Measurements from ENCODE around the gene APMAP. TPM values are rescaled to one million over a fixed set of nuclear protein-coding genes. Genes with fewer than 3 reads are reported as not detected.

Gene APMAP
- total RNA-seq, 1 experiment from 2014 or later: 82.7 TPM

DNA sequence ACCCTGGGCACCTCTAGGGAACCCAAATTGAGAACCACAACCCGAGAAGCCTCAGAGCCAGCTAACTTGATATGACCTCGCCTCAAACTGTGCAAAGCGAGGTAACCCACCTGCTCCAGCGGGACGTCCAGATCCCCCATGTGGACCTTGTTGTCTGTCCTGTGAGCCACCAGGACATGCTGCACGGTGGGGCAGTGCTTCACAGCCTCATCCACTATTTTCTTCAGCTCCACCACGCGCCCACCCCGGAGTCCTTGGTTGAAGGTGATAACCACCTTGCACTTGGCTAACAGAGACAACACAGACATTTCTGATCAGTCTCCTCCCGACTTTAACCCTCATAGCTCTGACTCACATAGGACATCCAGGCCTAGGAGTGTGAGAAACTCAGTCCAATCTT, 30.8 kb upstream of the APMAP start:
- no peaks in the 10 kb centered on the region for H3K9me3 ChIP-seq (ENCODE audit: control insufficient read depth in 1 of 2, insufficient read depth in 1 of 2, low read depth in 1 of 2, low read length in 2 of 2)
- H4K20me1 ChIP-seq (ENCODE audit: insufficient read depth): no peaks in the 10 kb centered on the region
- RAD21 ChIA-PET (ENCODE audit: low non-redundant PET in 1 of 2, low total read pairs in 2 of 2, uncharacterized antibody in 2 of 2, unreplicated experiment in 2 of 2): no interaction called here
- peaks cover 0 to 4% of the 10 kb centered on the region in 2 experiments; a peak in 2 of 4 replicates for H3K4me1 ChIP-seq (ENCODE audit: control insufficient read depth in 1 of 2, insufficient read depth in 2 of 2, low read length in 2 of 2)
- H3K27ac ChIP-seq (ENCODE audit: low read depth, low read length): no peak overlapping the region
- POLR2A ChIA-PET: no interaction called here
- intact Hi-C loops (cut with micrococcal nuclease): no loop called here
- CTCF ChIA-PET: no interaction called here
- no peak for TF ChIP-seq CBX3 (IDR thresholded peaks at IDR 0.05; ENCODE audit: low read depth)
- TF ChIP-seq, protein P1, sequence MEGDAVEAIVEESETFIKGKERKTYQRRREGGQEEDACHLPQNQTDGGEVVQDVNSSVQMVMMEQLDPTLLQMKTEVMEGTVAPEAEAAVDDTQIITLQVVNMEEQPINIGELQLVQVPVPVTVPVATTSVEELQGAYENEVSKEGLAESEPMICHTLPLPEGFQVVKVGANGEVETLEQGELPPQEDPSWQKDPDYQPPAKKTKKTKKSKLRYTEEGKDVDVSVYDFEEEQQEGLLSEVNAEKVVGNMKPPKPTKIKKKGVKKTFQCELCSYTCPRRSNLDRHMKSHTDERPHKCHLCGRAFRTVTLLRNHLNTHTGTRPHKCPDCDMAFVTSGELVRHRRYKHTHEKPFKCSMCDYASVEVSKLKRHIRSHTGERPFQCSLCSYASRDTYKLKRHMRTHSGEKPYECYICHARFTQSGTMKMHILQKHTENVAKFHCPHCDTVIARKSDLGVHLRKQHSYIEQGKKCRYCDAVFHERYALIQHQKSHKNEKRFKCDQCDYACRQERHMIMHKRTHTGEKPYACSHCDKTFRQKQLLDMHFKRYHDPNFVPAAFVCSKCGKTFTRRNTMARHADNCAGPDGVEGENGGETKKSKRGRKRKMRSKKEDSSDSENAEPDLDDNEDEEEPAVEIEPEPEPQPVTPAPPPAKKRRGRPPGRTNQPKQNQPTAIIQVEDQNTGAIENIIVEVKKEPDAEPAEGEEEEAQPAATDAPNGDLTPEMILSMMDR (IDR thresholded peaks at IDR 0.05 in 2 of 3, conservative IDR thresholded peaks at IDR 0.05 in 1 of 3; ENCODE audit: borderline replicate concordance in 1 of 3, insufficient read depth in 1 of 3, low read depth in 2 of 3, low read length in 2 of 3): no peak
- no peak for TF ChIP-seq SP1 (IDR thresholded peaks at IDR 0.05; ENCODE audit: low read depth)
- TF ChIP-seq EZH2phosphoT487 (IDR thresholded peaks at IDR 0.05; ENCODE audit: borderline replicate concordance): no peak
- no peak for TF ChIP-seq RAD21 (IDR thresholded peaks at IDR 0.05; ENCODE audit: low read depth)
- no peak for TF ChIP-seq SRF (IDR thresholded peaks at IDR 0.05; ENCODE audit: low read depth)
- TF ChIP-seq CEBPB (IDR thresholded peaks at IDR 0.05; ENCODE audit: low read depth): no peak
- TF ChIP-seq, protein P2, sequence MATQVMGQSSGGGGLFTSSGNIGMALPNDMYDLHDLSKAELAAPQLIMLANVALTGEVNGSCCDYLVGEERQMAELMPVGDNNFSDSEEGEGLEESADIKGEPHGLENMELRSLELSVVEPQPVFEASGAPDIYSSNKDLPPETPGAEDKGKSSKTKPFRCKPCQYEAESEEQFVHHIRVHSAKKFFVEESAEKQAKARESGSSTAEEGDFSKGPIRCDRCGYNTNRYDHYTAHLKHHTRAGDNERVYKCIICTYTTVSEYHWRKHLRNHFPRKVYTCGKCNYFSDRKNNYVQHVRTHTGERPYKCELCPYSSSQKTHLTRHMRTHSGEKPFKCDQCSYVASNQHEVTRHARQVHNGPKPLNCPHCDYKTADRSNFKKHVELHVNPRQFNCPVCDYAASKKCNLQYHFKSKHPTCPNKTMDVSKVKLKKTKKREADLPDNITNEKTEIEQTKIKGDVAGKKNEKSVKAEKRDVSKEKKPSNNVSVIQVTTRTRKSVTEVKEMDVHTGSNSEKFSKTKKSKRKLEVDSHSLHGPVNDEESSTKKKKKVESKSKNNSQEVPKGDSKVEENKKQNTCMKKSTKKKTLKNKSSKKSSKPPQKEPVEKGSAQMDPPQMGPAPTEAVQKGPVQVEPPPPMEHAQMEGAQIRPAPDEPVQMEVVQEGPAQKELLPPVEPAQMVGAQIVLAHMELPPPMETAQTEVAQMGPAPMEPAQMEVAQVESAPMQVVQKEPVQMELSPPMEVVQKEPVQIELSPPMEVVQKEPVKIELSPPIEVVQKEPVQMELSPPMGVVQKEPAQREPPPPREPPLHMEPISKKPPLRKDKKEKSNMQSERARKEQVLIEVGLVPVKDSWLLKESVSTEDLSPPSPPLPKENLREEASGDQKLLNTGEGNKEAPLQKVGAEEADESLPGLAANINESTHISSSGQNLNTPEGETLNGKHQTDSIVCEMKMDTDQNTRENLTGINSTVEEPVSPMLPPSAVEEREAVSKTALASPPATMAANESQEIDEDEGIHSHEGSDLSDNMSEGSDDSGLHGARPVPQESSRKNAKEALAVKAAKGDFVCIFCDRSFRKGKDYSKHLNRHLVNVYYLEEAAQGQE (IDR thresholded peaks at IDR 0.05; ENCODE audit: low read depth): no peak
- TF ChIP-seq, protein P3, sequence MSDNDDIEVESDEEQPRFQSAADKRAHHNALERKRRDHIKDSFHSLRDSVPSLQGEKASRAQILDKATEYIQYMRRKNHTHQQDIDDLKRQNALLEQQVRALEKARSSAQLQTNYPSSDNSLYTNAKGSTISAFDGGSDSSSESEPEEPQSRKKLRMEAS (IDR thresholded peaks at IDR 0.05): no peak
- TF ChIP-seq TCF7L2 (IDR thresholded peaks at IDR 0.05; ENCODE audit: borderline replicate concordance, extremely low read depth, insufficient read depth, insufficient read length): no peak
- TF ChIP-seq EZH2 (IDR thresholded peaks at IDR 0.05): no peak
- TF ChIP-seq, protein P4, sequence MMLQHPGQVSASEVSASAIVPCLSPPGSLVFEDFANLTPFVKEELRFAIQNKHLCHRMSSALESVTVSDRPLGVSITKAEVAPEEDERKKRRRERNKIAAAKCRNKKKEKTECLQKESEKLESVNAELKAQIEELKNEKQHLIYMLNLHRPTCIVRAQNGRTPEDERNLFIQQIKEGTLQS (IDR thresholded peaks at IDR 0.05): no peak
- TF ChIP-seq, protein P5, sequence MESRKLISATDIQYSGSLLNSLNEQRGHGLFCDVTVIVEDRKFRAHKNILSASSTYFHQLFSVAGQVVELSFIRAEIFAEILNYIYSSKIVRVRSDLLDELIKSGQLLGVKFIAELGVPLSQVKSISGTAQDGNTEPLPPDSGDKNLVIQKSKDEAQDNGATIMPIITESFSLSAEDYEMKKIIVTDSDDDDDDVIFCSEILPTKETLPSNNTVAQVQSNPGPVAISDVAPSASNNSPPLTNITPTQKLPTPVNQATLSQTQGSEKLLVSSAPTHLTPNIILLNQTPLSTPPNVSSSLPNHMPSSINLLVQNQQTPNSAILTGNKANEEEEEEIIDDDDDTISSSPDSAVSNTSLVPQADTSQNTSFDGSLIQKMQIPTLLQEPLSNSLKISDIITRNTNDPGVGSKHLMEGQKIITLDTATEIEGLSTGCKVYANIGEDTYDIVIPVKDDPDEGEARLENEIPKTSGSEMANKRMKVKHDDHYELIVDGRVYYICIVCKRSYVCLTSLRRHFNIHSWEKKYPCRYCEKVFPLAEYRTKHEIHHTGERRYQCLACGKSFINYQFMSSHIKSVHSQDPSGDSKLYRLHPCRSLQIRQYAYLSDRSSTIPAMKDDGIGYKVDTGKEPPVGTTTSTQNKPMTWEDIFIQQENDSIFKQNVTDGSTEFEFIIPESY (IDR thresholded peaks at IDR 0.05; ENCODE audit: extremely low read depth, insufficient replicate concordance, low read length): no peak
- TF ChIP-seq ZFX (IDR thresholded peaks at IDR 0.05): no peak
- ATAC-seq (no peak), DNase-seq (ENCODE audit: low read depth, low spot score) (no peak)
- no peaks in the 10 kb centered on the region for H3K36me3 ChIP-seq (ENCODE audit: control insufficient read depth in 1 of 2, insufficient read depth in 2 of 2, low read length in 2 of 2)
- no peak overlapping the region for H2AFZ ChIP-seq (ENCODE audit: low read depth, low read length, poor library complexity, severe bottlenecking)
- H3K9ac ChIP-seq (ENCODE audit: low read length): no peak overlapping the region
- 0 out of 2 replicates have a peak, but pooled peaks cover 3% of the 10 kb centered on the region for H3K9me2 ChIP-seq (ENCODE audit: insufficient read depth)
- H3K4me3 ChIP-seq (replicated peaks in 1 of 2; ENCODE audit: low read depth in 1 of 2, low read length in 2 of 2): no peak overlapping the region
- BruUV-seq (replicated peaks): no TSS peak
- H3K27me3 ChIP-seq (ENCODE audit: insufficient read depth, low read length): no peaks in the 10 kb centered on the region
- no peak overlapping the region for H3K4me2 ChIP-seq (ENCODE audit: low read length)
- H3K79me2 ChIP-seq (ENCODE audit: insufficient read depth, low read length): no peaks in the 10 kb centered on the region
